GM18951 (cell line): Measurements from ENCODE around the gene SPSB3.
"Not testable (repeated sequence)": the region's sequence is repeated elsewhere in the genome, so short reads cannot be mapped to it uniquely, and the experiment has no call there.

Experiments used
- POLR2A ChIP-seq: IDR thresholded peaks from 4 replicates; pipeline ENCODE4 v1.6.1; 2011; ENCODE audit warnings: mild to moderate bottlenecking; ENCODE audit not compliant: insufficient read length, insufficient read depth; ENCODE audit errors: extremely low read depth
- in situ Hi-C: fragments of 300-500 bp; cut with MboI; formaldehyde crosslinking; loops from one replicate; pipeline ENCODE4 v1.12.0; 2022; ENCODE audit warnings: low sequenced_read_pairs, mixed read lengths, inconsistent platforms; ENCODE audit not compliant: unreplicated experiment

SPSB3 gene

DNA sequence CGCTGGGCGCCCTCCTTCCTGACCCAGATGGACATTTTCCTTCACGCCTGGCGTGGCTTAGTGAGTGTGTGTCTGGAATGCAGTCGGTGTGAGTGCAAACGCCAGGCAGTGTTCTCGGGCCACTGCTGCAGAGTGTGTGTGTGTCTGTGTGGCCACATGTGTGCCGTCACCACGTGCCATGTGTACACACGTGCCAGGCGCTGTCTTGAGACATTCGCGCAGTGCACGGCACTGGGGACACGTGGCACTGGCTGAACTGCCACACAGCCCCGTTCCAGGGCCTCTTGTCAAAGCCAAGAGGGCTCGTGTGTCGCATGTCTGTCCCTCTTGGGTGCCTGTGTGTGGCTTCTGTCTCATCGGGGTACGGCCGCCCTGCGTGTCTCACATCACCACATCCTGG, 47.6 kb downstream of the SPSB3 start:
- TF ChIP-seq POLR2A, result no peak

DNA sequence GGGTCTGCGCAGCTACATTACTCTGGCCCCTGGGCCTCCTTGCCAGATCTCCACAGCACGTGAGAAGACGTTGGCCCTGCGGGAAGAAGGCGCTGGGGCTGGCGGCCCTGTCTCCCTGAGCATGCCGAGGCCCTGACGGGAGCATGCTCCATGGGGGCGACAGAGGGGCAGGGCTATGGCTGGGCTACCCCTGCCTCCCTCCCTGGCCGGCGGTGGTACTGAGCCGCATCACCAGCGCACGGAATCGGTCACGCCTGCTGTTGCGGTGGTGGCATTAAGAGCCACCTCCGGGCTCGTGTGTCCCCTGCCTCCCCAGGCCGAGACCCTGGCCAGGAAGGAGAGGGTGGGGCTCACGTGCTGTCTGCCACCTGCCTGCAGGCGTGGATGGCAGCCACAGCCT, 48.2 kb downstream of the SPSB3 start:
- in situ Hi-C loops, result no loop called here
- TF ChIP-seq POLR2A, result no peak

More for the DNA sequence above, 47.6 kb downstream of the SPSB3 start:
- in situ Hi-C loops, result no loop called here

DNA sequence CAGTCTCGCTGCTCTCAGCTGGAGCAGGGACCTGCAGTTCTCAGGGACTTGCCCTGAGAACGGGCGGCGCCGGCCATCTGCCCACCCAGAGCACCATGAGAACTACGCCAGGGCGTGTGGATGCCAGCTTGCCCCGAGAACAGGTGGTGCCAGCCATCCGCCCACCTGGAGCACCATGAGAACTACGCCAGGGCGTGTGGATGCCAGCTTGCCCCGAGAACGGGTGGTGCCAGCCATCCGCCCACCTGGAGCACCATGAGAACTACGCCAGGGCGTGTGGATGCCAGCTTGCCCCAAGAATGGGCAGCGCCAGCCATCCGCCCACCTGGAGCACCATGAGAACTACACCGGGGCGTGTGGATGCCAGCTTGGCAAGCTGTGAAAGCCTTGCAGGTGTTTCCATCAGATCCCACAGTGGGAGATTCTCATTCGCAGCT, 49.8 kb downstream of the SPSB3 start:
- in situ Hi-C loops, result not testable (repeated sequence)

DNA sequence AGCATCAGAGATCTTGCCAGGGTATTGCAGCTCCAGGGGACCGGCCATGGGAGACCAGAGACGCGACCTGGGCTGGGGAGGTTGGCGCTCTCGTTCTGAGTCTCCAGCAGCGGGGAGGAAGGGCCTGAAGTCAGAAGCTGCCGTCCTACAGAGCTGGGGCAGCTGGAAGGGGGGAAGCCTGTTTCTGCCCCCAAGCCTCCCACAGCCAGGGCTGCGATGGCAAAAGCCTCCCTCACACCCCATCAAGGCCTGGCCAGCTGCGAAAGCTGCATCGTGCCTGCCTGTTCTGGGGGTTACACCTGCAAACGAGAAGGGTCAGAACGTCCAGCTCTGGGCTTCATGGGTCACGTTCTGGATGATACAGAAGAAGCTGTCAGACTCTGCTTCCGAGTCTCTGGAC, 50.3 kb downstream of the SPSB3 start:
- no peak for TF ChIP-seq POLR2A
- in situ Hi-C loops, result no loop called here

DNA sequence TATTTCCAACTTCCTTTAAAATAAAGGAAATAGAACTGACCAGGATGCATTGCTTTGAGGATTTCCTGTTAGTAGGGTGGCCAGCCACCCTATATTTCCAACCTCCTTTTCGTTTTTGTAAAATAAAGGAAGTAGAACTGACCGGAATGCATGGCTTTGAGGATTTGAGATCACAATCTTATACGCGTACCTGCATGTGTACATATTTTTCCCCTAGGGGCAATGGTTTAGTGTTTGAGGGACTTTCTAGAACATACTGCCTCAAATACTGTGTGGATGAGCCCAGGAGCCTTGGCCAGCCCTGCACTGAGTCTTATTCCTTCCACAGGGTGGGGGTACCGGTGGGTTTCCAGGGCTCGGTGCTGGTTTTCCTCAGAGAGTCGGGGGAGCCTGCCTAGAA, 50.8 kb downstream of the SPSB3 start:
- in situ Hi-C loops, result no loop called here
- TF ChIP-seq POLR2A, result no peak

DNA sequence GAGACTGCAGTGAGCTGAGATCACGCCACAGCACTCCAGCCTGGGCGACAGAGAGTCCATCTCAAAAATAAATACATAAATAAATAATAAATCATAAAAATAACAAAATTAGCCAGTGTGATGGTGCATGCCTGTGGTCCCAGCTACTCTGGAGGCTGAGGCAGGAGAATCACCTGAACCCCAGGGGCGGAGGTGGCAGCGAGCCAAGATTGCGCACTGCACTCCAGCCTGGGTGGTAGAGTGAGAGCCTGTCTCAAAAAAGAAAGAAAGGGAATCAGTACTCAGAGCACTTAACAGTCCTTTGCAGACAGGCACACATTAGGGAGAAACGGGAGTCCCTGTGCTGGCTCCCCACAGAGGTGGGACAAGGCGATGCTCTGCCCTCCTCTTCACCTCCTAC, 51.3 kb downstream of the SPSB3 start:
- no peak for TF ChIP-seq POLR2A
- in situ Hi-C loops, result no loop called here

DNA sequence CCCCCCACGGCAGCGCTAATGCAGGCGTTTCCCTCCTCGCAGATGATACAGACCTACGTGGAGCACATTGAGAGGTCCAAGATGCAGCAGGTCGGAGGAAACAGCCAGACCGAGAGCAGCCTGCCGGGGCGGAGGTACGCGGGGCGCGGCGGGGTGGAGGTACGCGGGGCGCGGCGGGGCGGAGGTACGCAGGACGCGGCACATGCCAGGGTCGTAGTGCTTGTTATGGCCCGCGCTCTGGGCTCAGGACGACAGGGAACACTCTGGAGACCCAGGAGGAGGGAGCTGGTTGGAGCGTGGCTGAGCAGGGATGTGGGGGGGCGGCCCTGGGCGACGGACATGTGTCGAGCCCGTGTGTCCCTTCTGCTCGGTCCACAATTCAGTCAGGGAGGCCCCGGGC, 52.9 kb downstream of the SPSB3 start:
- in situ Hi-C loops, result no loop called here
- TF ChIP-seq POLR2A, result no peak

DNA sequence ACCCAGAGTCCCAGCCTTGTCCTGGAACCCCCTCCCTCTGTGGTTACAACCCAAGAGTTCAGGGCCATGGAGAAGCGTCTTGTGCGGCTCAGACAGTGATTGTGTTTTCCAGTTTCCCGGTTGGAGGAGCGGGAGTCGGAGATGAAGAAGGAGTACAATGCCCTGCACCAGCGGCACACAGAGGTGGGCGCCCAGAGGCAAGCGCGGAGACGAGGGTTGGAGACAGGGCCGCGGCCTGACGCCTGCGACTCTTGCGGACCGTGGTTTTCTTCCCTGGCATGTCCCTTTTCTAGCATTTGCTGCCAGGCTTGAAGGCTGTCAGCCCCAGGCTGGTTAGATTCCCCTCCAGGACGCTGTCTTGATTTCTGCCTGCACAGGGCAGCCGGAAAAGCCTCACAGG, 53.3 kb downstream of the SPSB3 start:
- in situ Hi-C loops, result no loop called here
- no peak for TF ChIP-seq POLR2A

DNA sequence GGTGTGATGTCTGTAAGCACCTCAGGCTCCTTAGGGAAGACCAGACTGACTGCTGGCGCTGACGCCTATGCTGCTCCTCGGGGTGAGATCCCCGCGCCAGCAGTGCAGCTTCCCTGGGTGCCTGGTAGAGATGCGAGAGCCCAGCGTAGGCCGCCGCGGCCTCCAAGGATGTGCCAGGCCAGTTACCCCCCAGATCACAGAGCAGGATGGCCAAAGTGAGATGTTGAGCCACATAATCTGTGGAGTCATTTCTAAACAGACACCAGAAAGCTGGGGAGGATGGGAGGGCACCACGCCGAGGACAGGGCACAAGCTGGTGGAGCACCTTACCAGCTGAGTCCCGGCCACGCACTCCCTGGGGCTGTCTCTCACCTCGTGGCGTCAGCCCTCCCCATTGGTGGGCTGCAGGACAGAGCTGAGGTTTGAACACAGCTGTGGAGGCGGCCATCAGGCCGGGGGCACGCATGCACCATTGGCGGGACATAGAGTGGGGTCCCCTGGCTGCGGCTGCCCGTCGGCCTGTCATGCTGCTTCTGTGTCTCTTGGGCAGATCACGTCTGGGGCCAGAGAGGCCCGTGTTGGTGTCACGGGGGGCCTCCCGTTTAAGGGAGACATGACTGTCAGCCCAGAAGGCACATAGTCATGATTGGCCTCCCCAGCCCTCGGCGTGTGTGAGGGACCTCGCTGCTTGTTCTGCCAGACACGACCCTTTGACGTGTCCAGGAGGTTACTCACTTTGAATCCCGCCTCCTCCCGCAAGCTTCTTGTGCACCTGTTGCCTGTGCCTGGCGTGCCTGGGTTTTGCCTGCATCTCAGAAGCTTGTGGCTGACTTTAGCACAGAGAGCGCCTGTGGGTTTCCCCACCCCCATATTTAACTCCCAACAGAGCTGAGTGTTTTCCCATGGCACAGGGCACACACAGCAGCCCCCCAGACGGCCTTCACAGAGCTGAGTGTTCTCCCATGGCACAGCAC, 54.4 kb downstream of the SPSB3 start:
- TF ChIP-seq POLR2A, result no peak
- in situ Hi-C loops, result no loop called here
